Pancreas (tissue), 10 donors: ENCODE measurements around the gene ZBTB39. TPM values are rescaled to one million over a fixed set of nuclear protein-coding genes. Genes with fewer than 3 reads are reported as not detected.
A peak's percentile ranks its signal among the peaks of the same experiment; 100 is the strongest.

Source experiments
- ATAC-seq, 4 donors: fragments of 200-7000 bp; cut with Tn5 transposase; one replicate each; pipeline versions ENCODE4 v1.8.0 to v1.9.1; 2020; ENCODE audit warnings: mild to moderate bottlenecking in 4 of 4, moderate library complexity in 4 of 4
- DNase-seq, 6 donors: peaks; one replicate each; pipeline ENCODE4 v3.0.0-alpha.2; 2020
- FAIRE-seq: peaks from 2 replicates; lab custom pipeline; 2012; peaks lifted over from hg19 to GRCh38; lab: Jason Lieb, UNC
- H3K27ac ChIP-seq, 4 donors: fragments of 200-600 bp; sonication (generic); 1 replicate in 3 of 4; 2 replicates in 1 of 4; pipeline versions ENCODE4 v1.5.0 to v1.8.0; 2020
- H3K27me3 ChIP-seq, 4 donors: fragments of 200-600 bp; one replicate each; pipeline ENCODE4 v1.8.0; 2021
- H3K36me3 ChIP-seq, 3 donors: fragments of 200-600 bp; sonication (generic) in 1 of 3; one replicate each; pipeline versions ENCODE4 v1.5.0 to v1.8.0; 2020 to 2021
- H3K4me1 ChIP-seq, 3 donors: fragments of 200-600 bp; one replicate each; pipeline ENCODE4 v1.8.0; 2021
- H3K4me3 ChIP-seq, 4 donors: fragments of 200-600 bp; sonication (generic) in 2 of 4; one replicate each; pipeline versions ENCODE4 v1.5.0 to v1.8.0; 2020 to 2021
- H3K9me3 ChIP-seq, 4 donors: fragments of 200-600 bp; one replicate each; pipeline ENCODE4 v1.8.0; 2021
- WGBS, 2 donors: extraction: QIAGEN DNeasy Blood & Tissue Kit; methylation state at CpG; one replicate each; pipeline ENCODE4 v1.1.7; 2013; 5-methylcytosine and 5-hydroxymethylcytosine counted together
- intact Hi-C, 3 donors: fragments of 100-400 bp; cut with DNase I; formaldehyde crosslinking; loops; one replicate each; pipeline versions ENCODE4 v1.11.1 to v1.14.2; 2022
- polyA plus RNA-seq, 2 donors: library from polyadenylated mRNA; stranded (reverse); fragments of 200-250 nt; gene quantifications; one replicate each; pipeline ENCODE4 v1.2.3, GENCODE V29; 2013
- total RNA-seq, 6 donors: library from RNA; stranded (reverse); fragmentation: NEBNext Ultra II Directional in 4 of 6; extraction: Animal tissue kit (Norgen Biotek cat#: 25700) in 4 of 6; gene quantifications; one replicate each; pipeline versions ENCODE4 v1.2.1 to v1.2.4, GENCODE V29; 2021 to 2023
- TF ChIP-seq, protein P1 (sequence below), 4 donors: fragments of 200-600 bp; sonication (generic) in 3 of 4; IDR thresholded peaks; one replicate each; pipeline versions ENCODE4 v1.5.0 to v1.8.0; 2021; ENCODE audit warnings: antibody characterized with exemption in 4 of 4
- donor health status: healthy with polysubstance abuse.
- donor health status: DM: no; HTN: no; CAD: no; lungs with moderate emphysema.
- donor health status: DM: no; HTN: no; CAD: no.
- donor health status: control.
- donor health status: control.
- donor health status: Bipolar disorder and iron deficiency.
- donor health status: DM: yes; HTN: yes; CAD: no.
- donor health status: DM: no; HTN: no; CAD: no.
- donor health status: DM: no; HTN: no; CAD: no.
- donor health status: DM: yes; HTN: yes; CAD: no.

ZBTB39 gene
- total and polyA plus RNA-seq, 8 donors = 1.5 to 4.3 (median 2.8) TPM

DNA sequence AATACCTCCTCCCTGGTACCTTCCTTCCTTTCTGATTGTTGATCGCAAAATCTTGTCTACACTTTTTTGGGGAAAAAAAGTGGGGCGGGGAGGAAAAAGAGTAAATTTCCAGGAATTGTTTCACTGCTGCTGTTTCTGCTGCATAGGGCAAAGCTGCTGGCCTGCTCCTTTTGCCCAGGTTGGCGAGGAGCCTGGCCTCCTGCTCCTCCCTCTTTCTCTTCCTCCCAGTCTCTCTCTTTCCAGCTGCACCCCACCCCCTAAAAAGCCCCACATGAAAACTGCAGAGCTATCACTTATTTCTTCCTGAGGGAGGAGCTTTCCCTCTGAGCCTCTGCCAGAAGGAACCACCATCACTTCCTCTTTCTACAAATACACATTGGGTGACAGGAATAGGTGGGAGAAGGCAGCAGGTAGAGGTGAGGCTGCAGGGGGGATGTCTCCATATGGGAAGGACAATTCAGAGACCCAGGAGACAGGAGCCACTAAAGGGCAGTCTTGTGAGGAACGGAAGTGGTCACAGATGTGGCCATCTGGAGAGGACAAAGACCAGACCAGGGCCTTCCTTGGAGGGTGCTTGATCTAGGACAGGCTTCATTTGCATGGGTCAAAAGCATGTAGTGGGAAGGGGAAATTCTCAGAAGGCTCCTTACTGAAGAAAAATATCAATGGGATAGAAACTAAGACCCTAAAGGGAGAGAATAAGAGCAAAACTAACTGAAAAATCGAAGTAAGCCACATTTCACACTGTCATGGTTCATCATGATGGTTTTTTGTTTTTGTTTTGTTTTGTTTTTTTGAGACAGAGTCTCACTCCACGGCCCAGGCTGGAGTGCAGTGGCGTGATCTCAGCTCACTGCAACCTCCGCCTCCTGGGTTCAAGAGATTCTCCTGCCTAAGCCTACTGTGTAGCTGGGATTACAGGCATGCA lies 14.8 kb downstream of the ZBTB39 start:
- FAIRE-seq = no peak
- intact Hi-C loops = no loop called here
- no peak overlapping the region for H3K27ac ChIP-seq

DNA sequence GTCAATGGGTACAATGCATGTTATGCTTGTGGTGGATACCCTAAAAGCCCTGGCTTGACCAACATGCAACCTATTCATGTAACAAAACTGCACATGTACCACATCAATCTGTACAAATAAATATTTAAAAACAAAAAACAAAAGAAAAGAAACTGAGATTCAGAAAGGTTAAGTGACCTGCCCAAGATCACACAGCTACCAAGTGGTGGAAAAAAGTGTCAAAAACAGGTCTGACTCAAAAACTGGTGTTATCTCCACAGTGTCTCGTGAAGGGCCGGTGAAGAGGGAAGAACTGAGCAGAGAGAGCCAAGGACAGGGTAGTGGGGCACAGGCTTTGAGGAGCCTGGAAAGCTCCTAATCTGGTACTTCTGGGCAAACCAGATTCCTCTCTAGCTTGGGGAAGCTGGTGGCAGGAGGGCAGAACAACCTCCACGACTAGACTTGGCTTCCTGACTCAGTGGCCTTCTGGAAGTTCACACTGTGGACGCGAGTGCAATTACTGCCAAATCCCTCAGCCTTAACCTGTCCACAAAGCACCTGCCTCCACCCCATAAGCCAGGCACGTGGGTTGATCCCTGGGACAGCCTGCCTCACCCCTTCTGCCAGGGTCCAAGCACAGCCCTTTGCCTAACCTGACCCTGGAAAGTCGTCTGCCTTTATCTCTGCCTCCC lies 15.6 kb downstream of the ZBTB39 start:
- Histone ChIP-seq H3K4me3 (no peak overlapping the region), H3K36me3 (no peaks in the 10 kb centered on the region), H3K9me3 (no peaks in the 10 kb centered on the region), H3K27me3 (no peaks in the 10 kb centered on the region), H3K27ac (no peak overlapping the region), H3K4me1 (no peaks in the 10 kb centered on the region)
- 49 to 54% methylated on average over 7 of the region's 7 CpGs for WGBS, 2 donors
- intact Hi-C loops = no loop called here
- FAIRE-seq = no peak
- no peak for DNase-seq
- ATAC-seq = peak in 1 of 4 donors; percentile 6
- TF ChIP-seq, protein P1, sequence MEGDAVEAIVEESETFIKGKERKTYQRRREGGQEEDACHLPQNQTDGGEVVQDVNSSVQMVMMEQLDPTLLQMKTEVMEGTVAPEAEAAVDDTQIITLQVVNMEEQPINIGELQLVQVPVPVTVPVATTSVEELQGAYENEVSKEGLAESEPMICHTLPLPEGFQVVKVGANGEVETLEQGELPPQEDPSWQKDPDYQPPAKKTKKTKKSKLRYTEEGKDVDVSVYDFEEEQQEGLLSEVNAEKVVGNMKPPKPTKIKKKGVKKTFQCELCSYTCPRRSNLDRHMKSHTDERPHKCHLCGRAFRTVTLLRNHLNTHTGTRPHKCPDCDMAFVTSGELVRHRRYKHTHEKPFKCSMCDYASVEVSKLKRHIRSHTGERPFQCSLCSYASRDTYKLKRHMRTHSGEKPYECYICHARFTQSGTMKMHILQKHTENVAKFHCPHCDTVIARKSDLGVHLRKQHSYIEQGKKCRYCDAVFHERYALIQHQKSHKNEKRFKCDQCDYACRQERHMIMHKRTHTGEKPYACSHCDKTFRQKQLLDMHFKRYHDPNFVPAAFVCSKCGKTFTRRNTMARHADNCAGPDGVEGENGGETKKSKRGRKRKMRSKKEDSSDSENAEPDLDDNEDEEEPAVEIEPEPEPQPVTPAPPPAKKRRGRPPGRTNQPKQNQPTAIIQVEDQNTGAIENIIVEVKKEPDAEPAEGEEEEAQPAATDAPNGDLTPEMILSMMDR (IDR thresholded peaks at IDR 0.05) = no peak

More for the DNA sequence above, 14.8 kb downstream of the ZBTB39 start:
- H3K9me3 ChIP-seq = no peaks in the 10 kb centered on the region
- peak in 3 of 4 donors; percentile 10 to 73 (median 66) for ATAC-seq
- DNase-seq = peak in 1 of 6 donors; percentile 38
- no peaks in the 10 kb centered on the region for H3K4me1 ChIP-seq
- H3K27me3 ChIP-seq = no peaks in the 10 kb centered on the region
- no peak overlapping the region for H3K4me3 ChIP-seq
- TF ChIP-seq, protein P1 (IDR thresholded peaks at IDR 0.05) = no peak
- WGBS, 2 donors = 77 to 78% methylated on average over 8 of the region's 8 CpGs
- no peaks in the 10 kb centered on the region for H3K36me3 ChIP-seq

DNA sequence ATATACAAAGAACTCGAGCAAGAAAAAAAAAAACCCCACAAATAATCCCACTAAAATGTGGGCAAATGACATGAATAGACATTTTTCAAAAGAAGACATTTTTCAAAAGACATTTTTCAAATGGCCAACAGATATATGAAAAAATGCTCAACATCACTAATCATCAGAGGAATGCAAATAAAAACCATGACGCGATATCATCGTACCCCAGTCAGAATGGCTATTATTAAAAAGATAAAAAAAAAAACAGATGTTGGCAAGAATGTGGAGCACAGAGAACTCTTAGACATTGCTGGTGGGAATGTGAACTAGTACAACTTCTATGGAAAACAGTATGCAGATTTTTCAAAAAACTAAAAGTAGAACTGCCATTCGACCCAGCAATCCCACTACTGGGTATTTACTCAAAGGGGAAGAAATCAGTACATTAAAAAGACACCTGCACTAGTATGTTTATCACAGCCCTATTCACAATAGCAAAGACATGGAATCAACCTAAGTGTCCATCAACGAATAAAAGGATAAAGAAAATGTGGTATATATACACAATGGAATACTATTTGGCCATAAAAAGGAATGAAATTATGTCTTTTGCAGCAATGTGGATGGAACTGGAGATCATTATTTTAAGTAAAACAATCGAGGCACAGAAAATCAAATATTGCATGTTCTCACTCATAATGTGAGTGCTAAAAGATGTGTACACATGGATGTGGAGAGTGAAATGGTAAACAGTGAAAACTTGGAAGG lies 16.3 kb downstream of the ZBTB39 start:
- DNase-seq (no peak), ATAC-seq (no peak), FAIRE-seq (no peak)
- Histone ChIP-seq H3K27ac (no peak overlapping the region), H3K4me1 (no peaks in the 10 kb centered on the region), H3K4me3 (no peak overlapping the region), H3K36me3 (no peaks in the 10 kb centered on the region), H3K27me3 (no peaks in the 10 kb centered on the region), H3K9me3 (no peaks in the 10 kb centered on the region)
- WGBS, 2 donors = 52 to 55% methylated on average over 7 of the region's 7 CpGs
- TF ChIP-seq, protein P1 (IDR thresholded peaks at IDR 0.05) = no peak
- intact Hi-C loops = loop anchor here in 2 of 3 donors (5.0 kb wide), 1 partner anchor 233 kb away; no protein-coding TSS in a partner anchor

DNA sequence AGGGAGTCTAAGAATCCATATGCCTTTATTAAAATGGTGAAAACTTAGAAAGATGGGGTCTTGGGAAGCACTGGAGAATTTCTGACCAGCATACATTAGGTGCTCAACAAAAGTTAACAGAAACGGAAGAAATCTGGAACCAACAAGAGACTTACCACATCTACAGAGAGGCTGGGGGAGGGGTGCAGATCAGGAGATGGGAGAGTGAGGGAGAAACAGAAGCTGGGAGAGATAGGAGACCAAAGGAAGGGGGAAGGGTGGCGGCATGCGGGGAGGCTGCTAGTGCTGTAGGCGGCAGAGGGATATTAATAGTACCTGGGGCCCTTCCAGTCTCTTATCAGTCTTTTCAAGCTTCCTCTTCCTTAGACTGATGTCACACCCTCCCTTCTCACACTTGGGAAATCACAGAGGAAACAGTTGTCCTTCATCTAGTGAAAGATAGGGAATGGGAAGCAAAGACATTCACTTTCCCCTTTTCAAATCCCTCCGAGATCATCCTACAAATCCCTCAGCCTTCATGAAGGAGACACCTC lies 18.1 kb downstream of the ZBTB39 start:
- no peaks in the 10 kb centered on the region for H3K27me3 ChIP-seq
- TF ChIP-seq, protein P1 (IDR thresholded peaks at IDR 0.05) = no peak
- FAIRE-seq (no peak), ATAC-seq (peak in 2 of 4 donors; percentile 4 to 8), DNase-seq (no peak)
- H3K4me1 ChIP-seq = no peaks in the 10 kb centered on the region
- no peak overlapping the region for H3K27ac ChIP-seq
- no peak overlapping the region for H3K4me3 ChIP-seq
- no peaks in the 10 kb centered on the region for H3K36me3 ChIP-seq
- intact Hi-C loops = loop anchor here in 2 of 3 donors (5.0 kb wide), 1 partner anchor 231 kb away; no protein-coding TSS in a partner anchor
- WGBS, 2 donors = 42 to 55% methylated on average over 5 of the region's 5 CpGs
- no peaks in the 10 kb centered on the region for H3K9me3 ChIP-seq
